Measurements from ENCODE around the gene SHROOM1.

The SHROOM1 gene

GRCh38 chr5:132825033-132825833 lies 5.2 kb downstream of the SHROOM1 start:
- no peak for DNase-seq (ENCODE audit: low spot score)

- DNase-seq (ENCODE audit: low spot score): no peak
These were observed 6.0 kb downstream of the SHROOM1 start for GRCh38 chr5:132824426-132824825.

- DNase-seq (ENCODE audit: low spot score): no peak
These were observed 6.9 kb downstream of the SHROOM1 start for GRCh38 chr5:132823481-132824050.

GRCh38 chr5:132822650-132823480 lies 7.6 kb downstream of the SHROOM1 start:
- DNase-seq (ENCODE audit: low spot score): no peak

GRCh38 chr5:132821791-132822190 lies 8.7 kb downstream of the SHROOM1 start:
- no peak for DNase-seq (ENCODE audit: low spot score)

- DNase-seq (ENCODE audit: low spot score): no peak
These were observed 9.1 kb downstream of the SHROOM1 start for GRCh38 chr5:132821350-132821749.

GRCh38 chr5:132820162-132820754 lies 10.2 kb downstream of the SHROOM1 start:
- DNase-seq (ENCODE audit: low spot score): peak; percentile 88

- DNase-seq (ENCODE audit: low spot score): no peak
These were observed 11.0 kb downstream of the SHROOM1 start for GRCh38 chr5:132819468-132819867.

GRCh38 chr5:132817011-132817410 lies 13.4 kb downstream of the SHROOM1 start:
- DNase-seq (ENCODE audit: low spot score): no peak

- no peak for DNase-seq (ENCODE audit: low spot score)
These were observed 13.9 kb downstream of the SHROOM1 start for GRCh38 chr5:132816554-132816953.

- no peak for DNase-seq (ENCODE audit: low spot score)
These were observed 14.4 kb downstream of the SHROOM1 start for GRCh38 chr5:132816083-132816482.

- DNase-seq (ENCODE audit: low spot score): no peak
These were observed 15.0 kb downstream of the SHROOM1 start for GRCh38 chr5:132815454-132815853.

- DNase-seq (ENCODE audit: low spot score): no peak
These were observed 15.7 kb downstream of the SHROOM1 start for GRCh38 chr5:132814503-132815294.

GRCh38 chr5:132813599-132814502 lies 16.6 kb downstream of the SHROOM1 start:
- DNase-seq (ENCODE audit: low spot score): no peak

- no peak for DNase-seq (ENCODE audit: low spot score)
These were observed 17.5 kb downstream of the SHROOM1 start, which contains the start of gene SOWAHA for GRCh38 chr5:132812781-132813598. Gene SOWAHA (plus strand): TSS chr5:132813302. CDS start chr5:132813622, 320 bp downstream.

GRCh38 chr5:132812123-132812765 lies 18.2 kb downstream of the SHROOM1 start:
- DNase-seq (ENCODE audit: low spot score): no peak

GRCh38 chr5:132810605-132811004 lies 19.8 kb downstream of the SHROOM1 start:
- DNase-seq (ENCODE audit: low spot score): no peak

GRCh38 chr5:132808866-132809265 lies 21.6 kb downstream of the SHROOM1 start:
- no peak for DNase-seq (ENCODE audit: low spot score)

GRCh38 chr5:132808448-132808847 lies 22.0 kb downstream of the SHROOM1 start:
- no peak for DNase-seq (ENCODE audit: low spot score)

Data from SK-N-DZ (cell line).